GM18502 (cell line): Measurements from ENCODE around the gene MSH5.

Experiments used
- ATAC-seq: cut with Tn5 transposase; IDR thresholded peaks from one replicate; pipeline ENCODE4 v1.9.1; 2021; ENCODE audit warnings: mild to moderate bottlenecking; ENCODE audit not compliant: unreplicated experiment, poor library complexity

Gene MSH5

GRCh38 chr6:31711233-31711632, 28.6 kb upstream of the MSH5 start:
- no peak for ATAC-seq

DNA sequence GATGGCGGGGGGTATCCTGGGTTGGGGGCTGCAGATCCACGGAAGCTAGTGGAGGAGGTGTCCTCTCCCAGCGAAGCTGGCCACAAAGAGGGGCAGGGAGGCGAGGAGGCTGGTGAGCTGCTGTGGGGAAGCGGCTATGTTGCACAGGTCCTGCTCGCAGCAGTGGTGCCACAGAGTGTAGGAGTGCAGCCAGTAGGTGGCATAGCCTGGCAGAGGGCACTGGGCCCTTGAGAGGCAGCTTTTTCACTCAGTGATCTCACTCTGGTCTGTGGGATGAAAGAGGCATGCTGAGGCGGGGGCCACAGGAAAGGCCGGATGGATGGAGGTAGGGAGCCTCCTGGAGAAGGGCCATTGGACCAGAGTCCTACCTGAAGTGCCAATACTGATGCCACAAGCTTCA, 27.5 kb upstream of the MSH5 start:
- ATAC-seq = no peak

- ATAC-seq = no peak
These were observed 26.3 kb upstream of the MSH5 start for GRCh38 chr6:31713465-31713864.

GRCh38 chr6:31713991-31714684, 25.7 kb upstream of the MSH5 start:
- ATAC-seq = no peak

GRCh38 chr6:31715022-31715958, 24.5 kb upstream of the MSH5 start, which contains the start of gene LY6G6D:
LY6G6D (plus strand) TSS chr6:31715348; CDS start chr6:31715356, 8 bp downstream.
- no peak for ATAC-seq

GRCh38 chr6:31717499-31718222, 22.1 kb upstream of the MSH5 start:
- no peak for ATAC-seq

GRCh38 chr6:31718265-31718664, 21.5 kb upstream of the MSH5 start:
- no peak for ATAC-seq

GRCh38 chr6:31719001-31719400, 20.8 kb upstream of the MSH5 start:
- ATAC-seq = no peak

DNA sequence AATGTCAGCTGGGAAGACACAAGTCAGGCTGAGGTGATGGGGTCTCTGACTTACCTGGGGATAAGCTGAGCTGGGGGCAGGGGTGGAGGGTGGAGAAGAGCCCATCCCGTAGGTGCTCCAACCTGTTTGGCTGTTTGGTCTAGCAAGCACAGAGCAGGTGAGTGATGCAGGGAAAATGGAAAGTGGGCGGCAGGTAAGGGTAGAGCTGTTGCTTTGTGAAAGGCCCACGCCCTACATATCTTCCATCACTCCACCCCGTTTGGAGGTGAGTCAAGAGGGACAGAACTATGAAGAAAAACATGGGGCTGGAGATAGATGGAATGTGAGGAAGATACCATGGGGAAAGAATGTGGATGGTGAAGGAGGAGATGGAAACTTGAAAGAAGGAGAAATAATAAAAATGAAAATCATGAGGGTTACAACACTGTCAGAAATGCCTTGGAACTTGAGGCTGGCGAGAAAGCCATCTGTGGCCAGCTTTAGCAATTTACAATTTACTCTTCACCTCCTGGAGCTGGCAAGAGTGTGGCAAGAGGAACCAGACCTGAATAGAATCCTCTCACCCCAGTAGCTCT, 19.5 kb upstream of the MSH5 start:
- ATAC-seq = no peak

- ATAC-seq = no peak
These were observed 18.3 kb upstream of the MSH5 start, which contains the start of gene LY6G6C for GRCh38 chr6:31721351-31722020. LY6G6C (minus strand) TSS chr6:31721746; CDS start chr6:31721679, 67 bp downstream.

DNA sequence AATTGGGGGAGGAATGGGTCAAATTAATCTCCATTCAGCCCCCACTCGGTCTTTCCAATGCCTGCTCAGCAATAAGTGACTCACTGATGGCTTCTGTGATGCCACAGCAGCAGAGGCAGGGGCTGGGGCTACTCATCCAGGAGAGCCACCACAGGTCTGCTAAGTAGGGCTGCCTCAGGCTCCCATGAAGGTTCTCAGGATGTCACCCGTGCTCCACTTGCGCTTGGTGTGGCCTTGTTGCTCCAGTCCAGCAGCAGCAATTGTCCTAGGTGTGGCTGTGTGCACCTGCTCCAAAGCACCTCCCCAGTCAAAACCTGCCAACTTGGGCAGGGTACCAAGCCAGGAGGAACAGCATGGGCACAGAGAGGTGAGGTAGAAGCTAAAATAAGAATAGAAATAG, 17.6 kb upstream of the MSH5 start:
- no peak for ATAC-seq

DNA sequence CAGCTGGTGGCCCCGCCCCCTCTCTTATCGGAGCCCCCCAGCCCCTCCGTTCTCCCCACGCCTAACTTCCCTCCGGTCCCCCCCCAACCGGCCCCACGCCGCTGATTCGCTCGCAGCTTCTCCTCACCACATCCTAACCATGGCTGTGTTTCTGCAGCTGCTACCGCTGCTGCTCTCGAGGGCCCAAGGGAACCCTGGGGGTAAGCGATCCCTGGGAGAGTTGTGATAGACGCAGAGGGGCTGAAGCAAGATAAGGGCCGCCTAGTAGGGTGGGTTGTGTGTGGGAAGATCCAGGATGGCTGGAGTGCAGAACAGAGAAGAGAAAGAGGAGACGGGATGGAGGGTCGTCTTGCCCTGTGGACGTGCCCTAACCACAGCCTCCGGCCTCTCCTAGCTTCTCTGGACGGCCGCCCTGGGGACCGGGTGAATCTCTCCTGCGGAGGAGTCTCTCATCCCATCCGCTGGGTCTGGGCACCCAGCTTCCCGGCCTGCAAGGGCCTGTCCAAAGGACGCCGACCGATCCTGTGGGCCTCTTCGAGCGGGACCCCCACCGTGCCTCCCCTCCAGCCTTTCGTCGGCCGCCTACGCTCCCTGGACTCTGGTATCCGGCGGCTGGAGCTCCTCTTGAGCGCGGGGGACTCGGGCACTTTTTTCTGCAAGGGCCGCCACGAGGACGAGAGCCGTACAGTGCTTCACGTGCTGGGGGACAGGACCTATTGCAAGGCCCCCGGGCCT, 16.4 kb upstream of the MSH5 start, which contains the start of gene MPIG6B:
Gene MPIG6B, plus strand, starts transcription at position 129 of the 735 bp plus-strand sequence. Its CDS starts 11 bp downstream, at position 140.
- ATAC-seq = no peak

DNA sequence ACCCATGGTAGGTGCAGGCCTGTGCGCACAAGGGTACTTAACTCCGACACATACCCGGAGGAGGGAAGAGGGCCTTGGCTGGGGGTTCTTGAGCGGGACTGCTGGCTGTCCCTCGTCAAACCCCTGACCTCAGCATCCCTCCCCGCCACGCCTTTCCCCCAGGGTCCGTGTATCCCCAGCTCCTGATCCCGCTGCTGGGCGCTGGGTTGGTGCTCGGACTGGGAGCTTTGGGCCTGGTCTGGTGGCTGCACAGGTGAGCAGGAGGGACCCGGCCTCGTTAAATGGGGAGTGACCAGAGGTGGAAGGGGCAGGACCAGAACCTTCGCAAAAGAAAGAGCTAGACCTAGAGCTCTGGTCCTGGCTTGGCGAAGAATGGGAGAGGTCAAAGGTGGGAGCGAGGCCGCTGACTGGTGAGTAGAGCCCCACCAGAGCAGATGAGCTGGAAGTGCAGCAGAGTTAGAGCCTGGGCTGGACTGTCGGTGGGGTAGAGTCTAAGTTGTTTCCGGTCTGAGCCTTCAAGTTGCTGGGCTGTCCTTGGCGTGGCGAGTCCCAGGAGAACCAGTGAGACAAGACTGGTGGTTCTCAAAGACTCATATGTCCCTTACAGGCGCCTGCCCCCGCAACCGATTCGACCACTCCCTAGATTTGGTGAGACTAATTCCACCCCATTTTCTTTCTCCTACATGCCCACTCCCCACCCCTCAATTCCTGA, 15.7 kb upstream of the MSH5 start:
- ATAC-seq = no peak

DNA sequence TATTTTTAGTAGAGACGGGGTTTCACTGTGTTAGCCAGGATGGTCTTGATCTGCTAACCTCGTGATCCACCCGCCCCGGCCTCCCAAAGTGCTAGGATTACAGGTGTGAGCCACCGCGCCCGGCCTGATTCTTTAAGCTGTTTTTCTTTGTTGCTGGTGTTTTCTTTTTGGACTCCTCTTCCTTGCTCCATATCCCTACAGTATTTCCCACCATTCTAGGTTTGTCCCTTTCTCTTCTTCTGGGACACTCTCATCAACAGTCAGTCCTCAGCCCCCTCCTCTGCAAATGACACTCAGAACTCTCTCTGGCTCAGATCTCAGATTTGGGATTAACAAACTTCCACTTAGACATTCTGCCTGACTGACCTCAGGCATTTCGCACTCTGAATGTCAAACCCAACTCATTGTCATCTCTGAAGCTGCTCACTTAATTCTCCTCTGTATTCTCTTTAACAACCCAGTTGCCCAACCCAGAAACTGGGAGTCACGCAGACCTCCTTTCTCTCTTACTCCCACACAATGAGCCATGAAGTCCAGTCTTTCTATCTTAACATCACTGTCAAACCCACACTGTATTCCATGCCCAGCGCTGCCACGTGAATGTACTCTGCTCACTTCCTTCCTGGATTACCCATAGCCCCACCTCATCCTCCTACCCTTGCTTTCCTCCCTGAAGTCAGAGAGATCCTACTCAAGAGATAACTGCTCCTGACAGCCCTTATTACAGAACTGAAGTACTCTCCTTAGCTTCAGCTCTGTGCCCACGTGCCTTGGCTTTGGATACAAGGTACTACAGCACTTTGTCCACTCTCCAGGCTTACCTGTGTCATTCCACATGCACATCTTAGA, 14.1 kb upstream of the MSH5 start:
- ATAC-seq = no peak

DNA sequence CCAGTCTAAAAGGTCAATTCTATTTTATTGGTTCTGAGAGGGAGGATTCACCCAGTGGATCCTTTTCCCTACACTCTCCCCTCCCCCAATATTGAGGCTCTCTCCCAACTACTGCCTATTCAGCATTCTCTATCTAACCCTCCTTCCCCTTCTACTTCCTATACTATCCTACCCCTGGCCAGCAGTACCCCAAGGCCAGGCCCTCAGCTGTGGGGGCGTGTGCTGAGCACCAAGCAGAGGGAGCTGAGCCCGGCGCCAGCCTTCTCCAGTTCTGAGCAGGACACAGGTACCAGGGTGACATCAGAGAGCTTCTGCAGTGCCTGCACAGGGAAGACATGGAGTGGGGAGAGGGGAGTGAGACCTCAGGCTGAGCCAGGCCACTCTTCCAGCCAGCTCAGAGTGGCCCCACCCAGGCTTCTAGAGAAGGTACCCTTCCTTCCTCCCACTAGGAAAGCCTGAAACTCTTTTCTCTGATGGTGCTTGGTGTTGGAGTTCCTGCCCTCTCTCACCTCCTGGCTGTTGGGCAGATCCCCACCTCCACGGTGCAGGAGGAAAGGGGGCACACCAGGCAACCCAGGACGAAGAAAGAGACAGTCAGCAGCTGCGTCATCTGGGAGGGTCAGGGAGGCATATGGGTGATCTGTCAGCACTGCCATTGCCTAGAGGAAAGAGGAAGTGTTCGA, 12.6 kb upstream of the MSH5 start:
- ATAC-seq = peak; percentile 51

DNA sequence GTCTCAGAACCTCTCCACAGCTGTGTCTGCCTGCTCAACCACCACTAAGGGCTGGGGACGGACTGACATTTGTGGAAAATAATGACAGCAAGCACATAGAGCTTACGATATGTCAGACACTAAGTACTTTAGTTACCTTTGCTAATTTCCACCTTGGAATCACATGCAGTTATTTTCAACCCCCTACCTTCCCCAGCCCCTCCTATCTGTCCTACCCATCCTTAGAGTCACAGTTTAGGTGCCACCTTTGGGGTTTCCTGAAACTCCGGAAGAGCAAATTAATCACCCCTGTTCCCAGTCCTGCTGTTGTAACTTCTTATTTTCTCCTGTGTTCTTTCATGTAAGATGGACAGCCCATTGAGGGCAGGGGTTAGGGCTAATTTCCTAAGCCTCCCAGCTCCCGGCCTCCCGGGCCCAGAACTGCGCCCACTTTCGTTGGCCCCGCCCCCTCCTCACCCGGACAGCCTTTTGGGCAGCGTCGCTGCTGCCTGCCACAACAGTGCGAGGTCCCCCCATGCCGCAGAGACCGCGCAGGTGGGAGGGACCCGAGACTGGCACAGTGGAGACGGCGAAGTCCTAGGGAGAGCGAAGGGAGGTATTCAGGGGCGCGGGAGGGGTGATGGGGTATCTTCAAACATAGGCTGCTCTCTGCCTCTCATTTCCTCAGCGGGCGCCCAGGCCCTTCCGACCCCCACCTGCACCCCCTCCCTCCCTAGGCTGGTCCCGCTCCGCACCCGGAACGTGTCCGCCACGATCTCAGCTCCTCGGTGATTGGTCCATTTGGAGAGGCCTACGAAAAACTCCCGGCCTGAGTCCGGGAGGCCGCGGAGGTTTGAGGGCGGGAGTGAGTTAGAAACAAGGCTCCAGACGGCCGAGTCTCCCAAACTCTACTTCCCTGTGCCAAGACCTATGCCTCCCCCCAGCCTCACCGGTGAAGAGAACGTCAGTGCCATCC, 11.8 kb upstream of the MSH5 start:
- no peak for ATAC-seq
